HG03378 (cell line): ENCODE results near the gene TMEM19.
"Not testable (repeated sequence)": the region's sequence is repeated elsewhere in the genome, so short reads cannot be mapped to it uniquely, and the experiment has no call there.

ENCODE experiments used
- ATAC-seq: cut with Tn5 transposase; IDR thresholded peaks from one replicate; pipeline ENCODE4 v1.9.1; 2021; ENCODE audit warnings: mild to moderate bottlenecking, moderate library complexity; ENCODE audit not compliant: unreplicated experiment

The TMEM19 gene

DNA sequence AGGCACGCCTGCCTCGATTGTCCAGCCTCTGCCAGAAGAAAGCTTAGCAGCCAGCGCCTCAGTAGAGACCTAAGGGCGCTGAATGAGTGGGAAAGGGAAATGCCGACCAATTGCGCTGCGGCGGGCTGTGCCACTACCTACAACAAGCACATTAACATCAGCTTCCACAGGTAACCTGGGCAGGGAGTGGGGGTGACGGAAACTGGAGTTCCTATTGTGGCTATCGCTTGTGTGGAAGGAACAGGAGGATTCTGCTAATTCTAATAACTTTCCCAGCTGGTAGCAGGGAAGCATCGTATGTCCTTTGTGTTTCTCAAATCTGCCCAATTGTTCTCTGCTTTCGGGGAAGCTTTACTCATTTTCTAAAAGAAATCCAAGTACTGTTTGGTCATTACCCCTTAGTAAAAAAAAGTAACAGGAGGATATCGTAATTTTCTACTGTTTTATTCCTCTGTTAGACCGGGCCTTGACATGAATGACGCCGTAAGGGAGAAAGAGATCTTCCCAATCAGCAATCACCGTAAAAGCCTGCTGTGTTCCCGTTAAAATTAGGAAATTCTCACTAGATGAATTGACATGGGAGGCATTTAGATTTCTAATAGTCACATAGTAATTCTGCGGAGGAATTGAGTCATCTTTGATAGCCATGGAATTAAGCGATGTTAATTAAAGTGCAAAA lies 21.3 kb upstream of the TMEM19 start:
- ATAC-seq, result peak; percentile 8

GRCh38 chr12:71665090-71665463 lies 20.8 kb upstream of the TMEM19 start:
- no peak for ATAC-seq

GRCh38 chr12:71666259-71666658 lies 19.6 kb upstream of the TMEM19 start:
- no peak for ATAC-seq

- ATAC-seq, result no peak
Measured at GRCh38 chr12:71671311-71671710, 14.6 kb upstream of the TMEM19 start.

GRCh38 chr12:71671816-71672215 lies 14.1 kb upstream of the TMEM19 start:
- no peak for ATAC-seq

DNA sequence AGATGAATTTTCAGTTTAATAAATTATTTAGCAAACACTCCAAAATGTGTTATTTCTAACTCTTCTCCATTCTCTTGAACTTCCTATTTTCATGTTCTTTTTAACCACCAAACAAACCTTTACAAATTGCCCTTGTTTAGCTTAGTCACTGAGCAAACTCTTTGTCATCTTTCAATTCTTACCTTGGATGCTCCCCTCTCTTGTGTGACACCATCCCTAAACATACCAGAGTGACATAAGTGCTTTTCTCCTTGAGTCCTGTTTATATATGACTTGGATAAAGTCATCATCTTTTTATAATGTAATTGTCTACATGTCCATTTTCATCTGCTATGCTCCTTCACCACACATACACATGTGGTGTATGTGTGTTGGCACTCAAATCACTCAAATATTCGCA lies 3.4 kb upstream of the TMEM19 start:
- no peak for ATAC-seq

DNA sequence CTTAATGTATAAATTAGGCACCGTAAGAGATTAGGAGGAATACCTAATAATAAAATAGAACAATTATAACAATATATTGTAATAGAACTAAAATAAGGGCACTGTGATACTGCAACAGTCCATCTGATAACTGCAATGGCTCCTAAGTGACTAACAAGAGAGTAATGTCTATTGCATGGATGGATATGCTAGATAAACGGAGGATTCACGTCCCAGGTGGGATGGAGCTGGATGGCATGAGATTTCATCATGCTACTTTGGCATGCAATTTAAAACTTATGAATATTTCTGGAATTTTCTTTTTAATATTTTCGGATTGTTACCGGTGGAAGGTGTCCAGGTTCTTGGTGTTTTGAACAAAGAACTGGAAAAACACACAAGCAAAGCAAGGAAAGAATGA lies 2.2 kb upstream of the TMEM19 start:
- no peak for ATAC-seq

DNA sequence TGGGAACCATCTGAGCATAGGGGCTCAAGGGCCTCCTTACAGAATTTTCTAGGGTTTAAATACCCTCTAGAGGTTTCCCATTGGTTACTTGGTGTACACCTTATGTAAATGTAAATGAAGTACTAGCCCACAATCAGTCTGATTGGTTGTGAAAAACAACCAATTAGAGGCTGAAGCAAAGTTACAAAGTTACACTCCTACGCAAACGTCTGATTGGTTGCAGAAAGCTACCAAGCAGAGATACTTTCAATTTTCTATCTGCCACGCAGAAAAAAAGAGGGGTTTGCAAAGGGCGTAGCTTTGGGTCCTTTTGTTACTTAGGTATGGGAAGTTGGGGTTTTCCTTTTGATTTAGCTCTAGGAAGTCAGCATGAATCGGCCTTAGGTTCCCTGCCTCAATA lies 1.8 kb upstream of the TMEM19 start:
- no peak for ATAC-seq

- no peak for ATAC-seq
Measured at GRCh38 chr12:71685312-71685906, 473 bp upstream of the TMEM19 start.

DNA sequence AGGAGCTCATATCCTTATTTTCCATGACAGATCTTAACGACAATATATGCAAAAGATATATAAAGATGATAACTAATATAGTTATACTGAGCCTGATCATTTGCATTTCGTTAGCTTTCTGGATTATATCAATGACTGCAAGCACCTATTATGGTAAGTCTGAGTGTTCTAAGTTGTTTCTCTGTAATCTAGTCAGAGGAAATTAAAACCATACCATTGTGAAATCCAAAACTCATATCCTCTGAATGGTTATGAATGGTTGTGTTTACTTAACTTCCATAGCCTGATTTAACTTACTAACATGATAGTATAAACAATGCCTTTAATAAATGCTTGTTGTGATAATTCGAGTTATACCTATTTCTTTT lies 760 bp downstream of the TMEM19 start:
- no peak for ATAC-seq

DNA sequence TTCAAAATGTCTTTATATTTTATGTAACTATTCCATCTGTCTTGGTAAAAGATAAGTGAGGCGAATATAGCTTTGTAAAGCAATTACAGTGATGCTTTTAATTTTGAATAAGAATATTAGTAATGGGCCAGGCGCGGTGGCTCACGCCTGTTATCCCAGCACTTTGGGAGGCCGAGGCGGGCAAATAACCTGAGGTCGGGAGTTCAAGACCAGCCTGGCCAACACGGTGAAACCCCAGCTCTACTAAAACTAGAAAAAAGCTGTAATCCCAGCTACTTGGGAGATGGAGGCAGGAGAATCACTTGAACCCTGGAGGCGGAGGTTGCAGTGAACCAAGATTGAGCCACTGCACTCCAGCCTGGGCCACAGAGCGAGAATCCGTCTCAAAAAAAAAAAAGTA lies 1.3 kb downstream of the TMEM19 start:
- not testable (repeated sequence) for ATAC-seq

- no peak for ATAC-seq
Measured at GRCh38 chr12:71688961-71689570, 3.2 kb downstream of the TMEM19 start.

DNA sequence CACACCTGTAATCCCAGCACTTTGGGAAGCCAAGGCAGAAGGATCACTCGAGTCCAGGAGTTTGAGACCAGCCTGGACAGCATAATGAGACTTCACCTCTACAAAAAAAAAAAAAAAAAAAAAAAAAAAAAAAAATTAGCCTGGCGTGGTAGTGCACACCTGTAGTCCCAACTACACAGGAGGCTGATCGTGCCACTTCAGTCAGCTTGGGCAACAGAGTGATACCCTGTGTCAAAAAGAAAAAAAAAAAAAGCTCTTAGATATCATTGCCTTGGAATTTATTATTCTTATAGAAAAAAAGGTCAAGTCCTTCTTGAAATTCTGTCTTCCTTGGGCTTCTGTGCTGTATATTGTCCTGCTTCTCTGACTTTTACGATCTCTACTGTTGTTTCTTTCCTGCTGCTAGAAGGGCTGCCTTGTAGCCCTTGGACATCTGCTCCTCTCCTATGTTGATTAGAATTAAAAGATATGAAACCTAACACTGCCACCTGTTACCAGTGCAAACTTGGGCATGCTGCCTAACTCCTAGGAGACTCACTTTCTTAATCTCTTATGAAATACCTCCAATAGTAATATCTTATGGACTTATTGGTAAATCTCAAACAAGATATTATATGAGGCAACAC lies 5.7 kb downstream of the TMEM19 start:
- no peak for ATAC-seq

DNA sequence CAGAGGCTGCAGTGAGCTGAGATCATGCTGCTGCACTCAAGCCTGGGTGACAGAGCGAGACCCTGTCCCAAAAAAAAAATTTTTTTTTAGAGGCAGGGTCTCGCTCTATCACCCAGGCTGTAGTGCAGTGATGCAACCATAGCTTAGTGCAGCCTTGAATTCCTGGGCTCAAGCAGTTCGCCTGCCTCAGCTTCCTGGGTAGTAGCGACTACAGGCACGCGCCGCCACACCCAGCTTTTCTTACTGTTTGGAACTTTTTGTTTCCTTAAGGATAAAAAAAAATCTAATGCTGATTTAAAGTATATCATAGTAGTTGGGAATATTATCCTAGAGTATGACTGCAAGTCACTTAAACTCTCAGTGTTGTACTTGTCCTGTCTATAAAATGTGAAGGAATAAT lies 7.2 kb downstream of the TMEM19 start:
- no peak for ATAC-seq

- ATAC-seq, result peak; percentile 1
Measured at GRCh38 chr12:71693651-71694050, 7.8 kb downstream of the TMEM19 start.

DNA sequence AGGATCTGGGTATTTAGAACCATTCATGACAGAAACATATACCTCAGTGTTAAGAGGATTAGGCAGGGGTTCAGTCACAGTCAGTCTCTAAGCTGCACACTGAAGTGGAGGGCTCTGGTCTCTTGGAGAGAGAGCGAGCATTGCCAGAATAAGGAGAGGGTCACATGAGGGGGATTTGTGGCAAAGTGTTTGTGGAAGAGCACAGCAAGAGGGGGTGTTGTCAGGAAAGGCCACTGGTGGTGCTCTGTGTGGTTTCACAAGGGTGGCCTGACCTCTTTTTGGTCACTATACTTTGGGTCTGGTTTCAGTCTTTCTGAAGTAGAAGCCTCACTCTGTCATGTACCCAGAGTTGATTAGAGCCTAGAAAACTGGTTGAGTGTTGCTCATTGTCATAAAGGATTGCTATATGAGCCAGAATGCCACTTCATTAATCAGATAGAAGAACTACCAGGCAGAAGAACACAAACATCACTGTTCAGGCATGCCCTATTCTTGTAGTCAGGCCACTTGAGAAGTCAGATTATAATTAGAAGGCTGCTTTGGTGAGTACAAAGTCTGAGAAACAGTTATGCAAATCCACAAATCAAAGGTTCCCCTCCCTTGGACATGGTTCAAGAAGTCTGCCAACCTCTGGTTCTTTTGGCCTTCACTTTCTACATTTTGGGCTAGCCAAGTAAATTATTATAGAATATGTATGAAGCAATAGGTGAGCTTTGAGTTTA lies 8.4 kb downstream of the TMEM19 start:
- ATAC-seq, result peak; percentile 91

DNA sequence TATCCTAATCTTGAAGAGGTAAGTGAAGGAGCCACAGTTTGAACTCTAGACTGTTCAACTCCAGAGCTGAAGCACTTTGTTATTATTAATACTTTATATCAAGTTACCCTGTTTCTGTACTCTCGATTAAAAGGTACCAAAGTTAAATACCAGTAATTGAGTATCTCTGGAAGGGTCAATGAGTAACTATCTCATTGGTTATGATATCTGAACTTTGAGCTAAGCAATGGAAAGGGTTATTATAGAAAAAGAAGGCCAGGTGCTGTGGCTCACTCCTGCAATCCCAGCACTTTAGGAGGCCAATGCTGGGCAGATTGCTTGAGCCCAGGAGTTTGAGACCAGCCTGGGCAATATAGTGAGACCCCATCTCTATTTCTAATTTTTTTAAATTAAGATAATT lies 9.9 kb downstream of the TMEM19 start:
- ATAC-seq, result no peak

- ATAC-seq, result not testable (repeated sequence)
Measured at GRCh38 chr12:71702181-71702580, 16.3 kb downstream of the TMEM19 start.

DNA sequence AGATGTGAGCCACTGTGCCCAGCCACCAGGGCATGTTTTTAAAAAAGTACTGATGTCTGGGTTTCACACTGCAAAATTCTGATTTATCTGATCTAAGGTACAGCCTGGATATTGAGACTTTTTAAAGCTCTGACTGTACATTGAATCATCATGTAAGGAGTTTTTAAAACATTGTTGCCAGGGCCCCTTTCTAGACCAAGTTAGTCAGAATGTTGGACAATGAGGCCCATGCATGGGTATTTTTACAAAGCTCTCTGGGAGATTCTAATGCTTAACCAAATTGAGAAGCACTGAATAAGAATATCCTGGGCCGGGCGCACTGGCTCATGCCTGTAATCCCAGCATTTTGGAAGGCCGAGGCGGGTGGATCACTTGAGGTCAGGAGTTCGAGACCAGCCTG lies 16.7 kb downstream of the TMEM19 start:
- ATAC-seq, result no peak

GRCh38 chr12:71703206-71703605 lies 17.3 kb downstream of the TMEM19 start:
- no peak for ATAC-seq

DNA sequence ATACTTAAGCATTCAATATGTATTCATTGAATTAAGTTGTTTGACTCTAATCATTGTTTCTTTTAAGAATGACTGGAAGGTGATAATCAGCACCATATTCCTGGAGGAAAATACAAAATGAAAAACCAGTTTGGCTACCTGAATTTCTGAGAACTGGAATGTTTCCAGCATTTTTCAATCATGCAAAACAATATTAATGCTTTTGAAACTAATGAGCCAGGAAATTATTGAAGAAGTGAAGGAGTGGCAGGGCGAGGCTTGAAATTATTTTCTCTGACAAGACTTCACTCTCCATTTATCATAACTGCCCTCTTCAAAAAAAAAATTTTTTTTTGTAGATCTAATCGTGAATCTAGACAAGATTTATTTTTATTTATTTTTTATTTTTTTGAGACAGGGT lies 19.0 kb downstream of the TMEM19 start:
- no peak for ATAC-seq

GRCh38 chr12:71708658-71709057 lies 22.8 kb downstream of the TMEM19 start:
- ATAC-seq, result no peak
